ENCODE measurements around the gene RAD51B.

GRCh38 chr14:68558096-68558495, 738.5 kb downstream of the RAD51B start:
- TF ChIP-seq CTCF (IDR thresholded peaks at IDR 0.05) (no peak), POLR2A (IDR thresholded peaks at IDR 0.05) (no peak)
